Caco-2 (cell line): ENCODE data around the gene KRT2. TPM values are rescaled to one million over a fixed set of nuclear protein-coding genes. Genes with fewer than 3 reads are reported as not detected.

Source experiments
- BruUV-seq: library from RNA; stranded (reverse); fragments of 400-500 nt; replicated peaks from 2 replicates; lab custom pipeline; 2021; lab: Mats Ljungman, UMichigan
- CTCF ChIA-PET: fragments of 300-600 bp; sonication (Branson Sonifier 250); formaldehyde crosslinking; loops from one replicate; lab custom pipeline; 2022; ENCODE audit warnings: antibody characterized with exemption; lab: Charles Lee
- POLR2A ChIA-PET: fragments of 300-600 bp; sonication (Branson Sonifier 250); formaldehyde crosslinking; loops from one replicate; lab custom pipeline; 2022; ENCODE audit warnings: antibody characterized with exemption; lab: Charles Lee
- DNase-seq, 2 experiments: peaks; one replicate each; pipeline versions ENCODE4 v3.0.0 to v3.0.0-alpha.2; 2020 to 2022
- H3K27me3 ChIP-seq: replicated peaks from 2 replicates; pipeline ENCODE4 v1.6.0; 2011; ENCODE audit warnings: low read length; ENCODE audit not compliant: control insufficient read depth, insufficient read depth
- H3K36me3 ChIP-seq: 2 replicates; pipeline ENCODE4 v1.5.1; 2011; ENCODE audit warnings: low read length; ENCODE audit not compliant: control insufficient read depth, insufficient read depth
- H3K4me1 ChIP-seq: fragments of 250-450 bp; sonication (Bioruptor Pico); 2 replicates; pipeline ENCODE4 v1.5.1; 2020; ENCODE audit warnings: mild to moderate bottlenecking
- H3K4me3 ChIP-seq: 2 replicates; pipeline ENCODE4 v1.5.1; 2011; ENCODE audit warnings: low read depth, mild to moderate bottlenecking, control low read depth, low read length
- H3K9me3 ChIP-seq: fragments of 250-450 bp; sonication (Bioruptor Pico); 2 replicates; pipeline ENCODE4 v1.5.1; 2020; ENCODE audit warnings: mild to moderate bottlenecking, moderate library complexity
- H3K27ac Mint-ChIP-seq: one replicate; pipeline ENCODE4 v1.8.0; 2022; ENCODE audit warnings: mixed read lengths; ENCODE audit not compliant: unreplicated experiment
- H3K27me3 Mint-ChIP-seq: one replicate; pipeline ENCODE4 v1.8.0; 2022; ENCODE audit warnings: mixed read lengths; ENCODE audit not compliant: insufficient read depth, unreplicated experiment
- H3K36me3 Mint-ChIP-seq: one replicate; pipeline ENCODE4 v1.8.0; 2022; ENCODE audit warnings: mild to moderate bottlenecking, mixed read lengths; ENCODE audit not compliant: insufficient read depth, unreplicated experiment
- H3K4me1 Mint-ChIP-seq: one replicate; pipeline ENCODE4 v1.8.0; 2022; ENCODE audit warnings: low read depth, mixed read lengths; ENCODE audit not compliant: unreplicated experiment
- H3K4me3 Mint-ChIP-seq: one replicate; pipeline ENCODE4 v1.8.0; 2022; ENCODE audit warnings: mild to moderate bottlenecking, moderate library complexity, mixed read lengths; ENCODE audit not compliant: unreplicated experiment
- H3K9me3 Mint-ChIP-seq: one replicate; pipeline ENCODE4 v1.8.0; 2022; ENCODE audit warnings: mixed read lengths; ENCODE audit not compliant: unreplicated experiment
- intact Hi-C: fragments of 100-400 bp; cut with micrococcal nuclease; formaldehyde crosslinking; loops from one replicate; pipeline ENCODE4 v1.10.0; 2022; ENCODE audit not compliant: unreplicated experiment
- total RNA-seq: library from RNA; stranded (reverse); gene quantifications from 2 replicates; pipeline ENCODE4 v1.2.3, GENCODE V29; 2022
- TF ChIP-seq, protein P1 (sequence below), 2 experiments: fragments of 200-600 bp in 1 of 2; IDR thresholded peaks; 1 replicate in 1 of 2; 2 replicates in 1 of 2; pipeline versions ENCODE4 v1.5.1 to v1.8.0; 2011 to 2022; ENCODE audit warnings: antibody characterized with exemption in 1 of 2, control low read depth in 1 of 2, inconsistent platforms in 1 of 2, low read depth in 1 of 2, low read length in 1 of 2, mild to moderate bottlenecking in 1 of 2, moderate library complexity in 1 of 2; ENCODE audit not compliant: insufficient read depth in 1 of 2, severe bottlenecking in 1 of 2, unreplicated experiment in 1 of 2

The KRT2 gene
- total RNA-seq, 1 experiment from 2014 or later: not detected

DNA sequence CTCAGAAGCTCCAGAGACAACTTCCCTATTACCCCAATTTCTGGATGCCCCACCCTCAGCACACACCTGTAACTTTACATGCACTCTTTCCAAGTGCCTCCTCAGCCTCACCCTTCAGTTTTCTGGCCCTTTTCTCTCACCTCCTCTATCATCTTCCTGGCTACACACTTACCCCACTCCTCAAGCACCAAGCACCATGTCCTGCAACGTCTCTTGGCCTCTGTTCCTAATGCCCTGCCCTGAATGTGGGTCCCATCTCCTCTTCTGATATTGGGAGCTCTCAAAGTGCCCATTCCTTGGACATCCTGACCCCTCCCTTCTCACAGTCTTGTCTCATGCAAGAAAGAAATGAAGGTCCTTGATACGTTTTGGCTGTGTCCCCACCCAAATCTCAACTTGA is 51.9 kb downstream of the KRT2 start:
- intact Hi-C loops: no loop called here
- Histone ChIP-seq H3K36me3 (no peaks in the 10 kb centered on the region), H3K4me3 (no peak overlapping the region), H3K4me1 (no peaks in the 10 kb centered on the region), H3K9me3 (no peaks in the 10 kb centered on the region), H3K27me3 (no peaks in the 10 kb centered on the region)
- H3K36me3 Mint-ChIP-seq: no peaks in the 10 kb centered on the region
- H3K9me3 Mint-ChIP-seq: no peaks in the 10 kb centered on the region
- no peak overlapping the region for H3K27ac Mint-ChIP-seq
- TF ChIP-seq, protein P1, sequence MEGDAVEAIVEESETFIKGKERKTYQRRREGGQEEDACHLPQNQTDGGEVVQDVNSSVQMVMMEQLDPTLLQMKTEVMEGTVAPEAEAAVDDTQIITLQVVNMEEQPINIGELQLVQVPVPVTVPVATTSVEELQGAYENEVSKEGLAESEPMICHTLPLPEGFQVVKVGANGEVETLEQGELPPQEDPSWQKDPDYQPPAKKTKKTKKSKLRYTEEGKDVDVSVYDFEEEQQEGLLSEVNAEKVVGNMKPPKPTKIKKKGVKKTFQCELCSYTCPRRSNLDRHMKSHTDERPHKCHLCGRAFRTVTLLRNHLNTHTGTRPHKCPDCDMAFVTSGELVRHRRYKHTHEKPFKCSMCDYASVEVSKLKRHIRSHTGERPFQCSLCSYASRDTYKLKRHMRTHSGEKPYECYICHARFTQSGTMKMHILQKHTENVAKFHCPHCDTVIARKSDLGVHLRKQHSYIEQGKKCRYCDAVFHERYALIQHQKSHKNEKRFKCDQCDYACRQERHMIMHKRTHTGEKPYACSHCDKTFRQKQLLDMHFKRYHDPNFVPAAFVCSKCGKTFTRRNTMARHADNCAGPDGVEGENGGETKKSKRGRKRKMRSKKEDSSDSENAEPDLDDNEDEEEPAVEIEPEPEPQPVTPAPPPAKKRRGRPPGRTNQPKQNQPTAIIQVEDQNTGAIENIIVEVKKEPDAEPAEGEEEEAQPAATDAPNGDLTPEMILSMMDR (IDR thresholded peaks at IDR 0.05; ENCODE audit: insufficient read depth in 1 of 2, low read depth in 1 of 2, low read length in 1 of 2, severe bottlenecking in 1 of 2, unreplicated experiment in 1 of 2): no peak
- ChIA-PET CTCF (no interaction called here), POLR2A (no interaction called here)
- H3K27me3 Mint-ChIP-seq: peaks cover 6% of the 10 kb centered on the region
- no TSS peak for BruUV-seq
- no peak overlapping the region for H3K4me3 Mint-ChIP-seq
- no peak for DNase-seq
- no peaks in the 10 kb centered on the region for H3K4me1 Mint-ChIP-seq

DNA sequence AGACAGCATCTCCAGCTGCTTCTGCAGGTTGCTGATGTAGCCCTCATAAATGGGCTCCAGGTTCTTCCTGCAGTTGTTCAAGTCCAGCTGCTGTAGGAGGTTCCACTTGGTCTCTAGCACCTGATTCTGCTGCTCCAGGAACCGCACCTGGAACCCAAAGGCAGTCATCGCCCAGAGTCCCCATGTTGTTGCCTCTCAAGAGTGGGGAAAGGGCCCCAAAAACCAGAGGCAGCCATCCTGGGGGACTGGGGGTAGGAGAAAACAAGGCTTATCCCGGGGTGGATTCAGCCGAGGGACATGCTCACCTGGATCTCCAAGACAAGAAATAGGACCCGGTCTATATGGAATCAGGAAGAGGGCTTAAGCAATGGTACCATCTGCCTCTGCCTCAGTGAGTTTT is 53.0 kb downstream of the KRT2 start:
- H3K9me3 ChIP-seq: no peaks in the 10 kb centered on the region
- TF ChIP-seq, protein P1 (IDR thresholded peaks at IDR 0.05; ENCODE audit: insufficient read depth in 1 of 2, low read depth in 1 of 2, low read length in 1 of 2, severe bottlenecking in 1 of 2, unreplicated experiment in 1 of 2): no peak
- ChIA-PET POLR2A (no interaction called here), CTCF (no interaction called here)
- H3K9me3 Mint-ChIP-seq: no peaks in the 10 kb centered on the region
- H3K4me1 ChIP-seq: no peaks in the 10 kb centered on the region
- BruUV-seq: no TSS peak
- DNase-seq: no peak
- intact Hi-C loops: no loop called here
- no peaks in the 10 kb centered on the region for H3K36me3 Mint-ChIP-seq
- H3K36me3 ChIP-seq: no peaks in the 10 kb centered on the region
- H3K27me3 Mint-ChIP-seq: peaks cover 6% of the 10 kb centered on the region
- no peak overlapping the region for H3K4me3 Mint-ChIP-seq
- no peaks in the 10 kb centered on the region for H3K27me3 ChIP-seq
- H3K4me3 ChIP-seq: no peak overlapping the region
- H3K27ac Mint-ChIP-seq: no peak overlapping the region
- H3K4me1 Mint-ChIP-seq: no peaks in the 10 kb centered on the region

Other genes with a start within 250 kb of the KRT2 start
- gene KRT82, start 245.9 kb downstream of the KRT2 start, total RNA-seq: not detected in 2 replicates
- gene KRT75, start 217.8 kb downstream of the KRT2 start, total RNA-seq: not detected in 2 replicates
- gene KRT6B, start 200.1 kb downstream of the KRT2 start, total RNA-seq: not detected in 2 replicates
- not detected in 2 replicates for gene KRT6C, start 178.4 kb downstream of the KRT2 start, total RNA-seq
- gene KRT6A, start 159.0 kb downstream of the KRT2 start, total RNA-seq: 0.14 TPM in 1 of 2 replicates, not detected in the other
- gene KRT5, start 131.8 kb downstream of the KRT2 start, total RNA-seq: 0.50 and 0.91 TPM in 2 replicates
- gene KRT71, start 99.1 kb downstream of the KRT2 start, total RNA-seq: 1.2 and 1.5 TPM in 2 replicates
- not detected in 2 replicates for gene KRT74, start 78.4 kb downstream of the KRT2 start, total RNA-seq
- gene KRT72, start 50.7 kb downstream of the KRT2 start, total RNA-seq: not detected in 2 replicates
- gene KRT73, start 33.7 kb downstream of the KRT2 start, total RNA-seq: not detected in 2 replicates
- gene KRT1, start 28.2 kb upstream of the KRT2 start, total RNA-seq: 0.20 TPM in 1 of 2 replicates, not detected in the other
- not detected in 2 replicates for gene KRT77, start 51.3 kb upstream of the KRT2 start, total RNA-seq
- gene KRT76, start 125.1 kb upstream of the KRT2 start, total RNA-seq: not detected in 2 replicates
- not detected in 2 replicates for gene KRT3, start 143.9 kb upstream of the KRT2 start, total RNA-seq
- 3.4 and 5.2 TPM in 2 replicates for gene KRT4, start 161.9 kb upstream of the KRT2 start, total RNA-seq
- gene KRT79, start 182.1 kb upstream of the KRT2 start, total RNA-seq: not detected in 2 replicates
- not detected in 2 replicates for gene KRT78, start 196.8 kb upstream of the KRT2 start, total RNA-seq